Esophagus squamous epithelium (tissue), 4 donors: ENCODE data around the gene SPRING1.

ENCODE experiments used
- POLR2A ChIP-seq, 4 donors: fragments of 450-650 bp; IDR thresholded peaks; one replicate each; pipeline ENCODE4 v1.6.1; 2017; ENCODE audit warnings: antibody characterized with exemption in 4 of 4, mild to moderate bottlenecking in 4 of 4, moderate library complexity in 3 of 4
- TF ChIP-seq, protein P1 (sequence below), 6 experiments: fragments of 450-650 bp in 4 of 6; fragments of 200-600 bp in 2 of 6; sonication (generic) in 2 of 6; IDR thresholded peaks; one replicate each; pipeline ENCODE4 v1.5.1; 2016 to 2019; ENCODE audit warnings: antibody characterized with exemption in 6 of 6, mild to moderate bottlenecking in 4 of 6, moderate library complexity in 4 of 6

GRCh38 chr12:116692605-116693004, 45.3 kb downstream of the SPRING1 start:
- TF ChIP-seq, protein P1, sequence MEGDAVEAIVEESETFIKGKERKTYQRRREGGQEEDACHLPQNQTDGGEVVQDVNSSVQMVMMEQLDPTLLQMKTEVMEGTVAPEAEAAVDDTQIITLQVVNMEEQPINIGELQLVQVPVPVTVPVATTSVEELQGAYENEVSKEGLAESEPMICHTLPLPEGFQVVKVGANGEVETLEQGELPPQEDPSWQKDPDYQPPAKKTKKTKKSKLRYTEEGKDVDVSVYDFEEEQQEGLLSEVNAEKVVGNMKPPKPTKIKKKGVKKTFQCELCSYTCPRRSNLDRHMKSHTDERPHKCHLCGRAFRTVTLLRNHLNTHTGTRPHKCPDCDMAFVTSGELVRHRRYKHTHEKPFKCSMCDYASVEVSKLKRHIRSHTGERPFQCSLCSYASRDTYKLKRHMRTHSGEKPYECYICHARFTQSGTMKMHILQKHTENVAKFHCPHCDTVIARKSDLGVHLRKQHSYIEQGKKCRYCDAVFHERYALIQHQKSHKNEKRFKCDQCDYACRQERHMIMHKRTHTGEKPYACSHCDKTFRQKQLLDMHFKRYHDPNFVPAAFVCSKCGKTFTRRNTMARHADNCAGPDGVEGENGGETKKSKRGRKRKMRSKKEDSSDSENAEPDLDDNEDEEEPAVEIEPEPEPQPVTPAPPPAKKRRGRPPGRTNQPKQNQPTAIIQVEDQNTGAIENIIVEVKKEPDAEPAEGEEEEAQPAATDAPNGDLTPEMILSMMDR (IDR thresholded peaks at IDR 0.05) = no peak
- TF ChIP-seq POLR2A (IDR thresholded peaks at IDR 0.05) = no peak
